Liver (tissue), 9 donors: Measurements from ENCODE around the gene TMEM8B. TPM values are rescaled to one million over a fixed set of nuclear protein-coding genes. Genes with fewer than 3 reads are reported as not detected.

Experiments used
- DNase-seq: peaks from one replicate; pipeline ENCODE4 v3.0.0-alpha.2; 2017; ENCODE audit warnings: low spot score
- H3K27ac ChIP-seq, 2 donors: one replicate each; pipeline ENCODE4 v1.7.0; 2013; ENCODE audit warnings: inconsistent platforms in 2 of 2, low read length in 2 of 2, control low read depth in 1 of 2, low read depth in 1 of 2, mild to moderate bottlenecking in 1 of 2
- H3K27me3 ChIP-seq, 4 donors: one replicate each; pipeline versions ENCODE4 v1.6.1 to v1.7.0; 2013; ENCODE audit warnings: low read length in 3 of 4, inconsistent platforms in 1 of 4, mild to moderate bottlenecking in 1 of 4, moderate library complexity in 1 of 4; ENCODE audit not compliant: control insufficient read depth in 4 of 4, insufficient read depth in 4 of 4
- H3K36me3 ChIP-seq, 4 donors: one replicate each; pipeline versions ENCODE4 v1.6.1 to v1.7.0; 2013; ENCODE audit warnings: low read length in 3 of 4, mild to moderate bottlenecking in 3 of 4, low read depth in 1 of 4, moderate library complexity in 1 of 4; ENCODE audit not compliant: control insufficient read depth in 4 of 4, insufficient read depth in 3 of 4
- H3K4me1 ChIP-seq, 4 donors: one replicate each; pipeline versions ENCODE4 v1.6.1 to v1.7.0; 2013; ENCODE audit warnings: low read length in 3 of 4, mild to moderate bottlenecking in 3 of 4, moderate library complexity in 1 of 4; ENCODE audit not compliant: control insufficient read depth in 4 of 4, insufficient read depth in 4 of 4
- H3K4me3 ChIP-seq, 3 donors: one replicate each; pipeline versions ENCODE4 v1.6.1 to v1.7.0; 2013; ENCODE audit warnings: low read length in 3 of 3, control low read depth in 1 of 3, low read depth in 1 of 3, mild to moderate bottlenecking in 1 of 3
- H3K9ac ChIP-seq, 2 donors: one replicate each; pipeline ENCODE4 v1.7.0; 2013; ENCODE audit warnings: low read length in 2 of 2, mild to moderate bottlenecking in 2 of 2, moderate library complexity in 2 of 2, control low read depth in 1 of 2, low read depth in 1 of 2
- H3K9me3 ChIP-seq, 4 donors: one replicate each; pipeline versions ENCODE4 v1.6.1 to v1.7.0; 2013; ENCODE audit warnings: low read length in 3 of 4; ENCODE audit not compliant: control insufficient read depth in 4 of 4
- FOXA1 ChIP-seq: IDR thresholded peaks from 2 replicates; pipeline ENCODE4 v1.6.1; 2016; ENCODE audit warnings: antibody characterized with exemption
- FOXA2 ChIP-seq: IDR thresholded peaks from 2 replicates; pipeline ENCODE4 v1.6.1; 2016; ENCODE audit warnings: antibody characterized with exemption
- GABPA ChIP-seq, 2 donors: IDR thresholded peaks in 1 of 2; conservative IDR thresholded peaks in 1 of 2; 2 replicates each; pipeline ENCODE4 v1.6.1; 2016; ENCODE audit warnings: antibody characterized with exemption in 2 of 2, mild to moderate bottlenecking in 1 of 2, moderate library complexity in 1 of 2
- HNF4A ChIP-seq, 2 donors: conservative IDR thresholded peaks; 2 replicates each; pipeline ENCODE4 v1.6.1; 2016; ENCODE audit warnings: antibody characterized with exemption in 2 of 2, mild to moderate bottlenecking in 2 of 2
- HNF4G ChIP-seq: IDR thresholded peaks from 2 replicates; pipeline ENCODE4 v1.6.1; 2016; ENCODE audit warnings: antibody characterized with exemption
- NR2F2 ChIP-seq: IDR thresholded peaks from 2 replicates; pipeline ENCODE4 v1.6.1; 2016; ENCODE audit warnings: antibody characterized with exemption
- RAD21 ChIP-seq, 2 donors: IDR thresholded peaks; 2 replicates each; pipeline ENCODE4 v1.6.1; 2016; ENCODE audit warnings: antibody characterized with exemption in 2 of 2, mild to moderate bottlenecking in 2 of 2
- RXRA ChIP-seq, 2 donors: IDR thresholded peaks; 2 replicates each; pipeline ENCODE4 v1.6.1; 2017 to 2018; ENCODE audit warnings: antibody characterized with exemption in 2 of 2, mild to moderate bottlenecking in 1 of 2
- SP1 ChIP-seq: IDR thresholded peaks from 2 replicates; pipeline ENCODE4 v1.6.1; 2018; ENCODE audit warnings: antibody characterized with exemption, mild to moderate bottlenecking
- TAF1 ChIP-seq: conservative IDR thresholded peaks from 2 replicates; pipeline ENCODE4 v1.6.1; 2016; ENCODE audit warnings: antibody characterized with exemption, mild to moderate bottlenecking
- YY1 ChIP-seq: IDR thresholded peaks from 2 replicates; pipeline ENCODE4 v1.6.1; 2016; ENCODE audit warnings: antibody characterized with exemption, mild to moderate bottlenecking
- WGBS: extraction: QIAGEN DNeasy Blood & Tissue Kit; methylation state at CpG from one replicate; pipeline ENCODE4 v1.1.7; 2013; 5-methylcytosine and 5-hydroxymethylcytosine counted together
- polyA plus RNA-seq, 2 donors: library from polyadenylated mRNA; stranded (reverse) in 1 of 2; unstranded in 1 of 2; fragments of 200-250 nt in 1 of 2; fragments of >200 nt in 1 of 2; fragmentation: Nextera tagmentation in 1 of 2; extraction: Ambion mirVana in 1 of 2; gene quantifications; one replicate each; pipeline versions ENCODE4 v1.2.1 to v1.2.3, GENCODE V29; 2013 to 2015
- total RNA-seq, 2 donors: library from RNA; depleted of rRNA; stranded (reverse); fragments of >200 nt; gene quantifications; one replicate each; pipeline ENCODE4 v1.2.3, GENCODE V29; 2014
- TF ChIP-seq, protein P1 (sequence below): fragments of 150-350 bp; IDR thresholded peaks from 2 replicates; pipeline ENCODE4 v1.5.1; 2017; ENCODE audit warnings: improper control_type of control experiment, low read depth, low read length; ENCODE audit not compliant: missing input control
- TF ChIP-seq, protein P2 (sequence below): IDR thresholded peaks from 2 replicates; pipeline ENCODE4 v1.6.1; 2016; ENCODE audit warnings: antibody characterized with exemption, mild to moderate bottlenecking
- TF ChIP-seq, protein P3 (sequence below): IDR thresholded peaks from 2 replicates; pipeline ENCODE4 v1.6.1; 2016; ENCODE audit warnings: antibody characterized with exemption
- TF ChIP-seq, protein P4 (sequence below): IDR thresholded peaks from 2 replicates; pipeline ENCODE4 v1.6.1; 2016; ENCODE audit warnings: antibody characterized with exemption
- TF ChIP-seq, protein P5 (sequence below): IDR thresholded peaks from 2 replicates; pipeline ENCODE4 v1.6.1; 2016; ENCODE audit warnings: antibody characterized with exemption
- donor health status: healthy.
- donor health status: healthy.
- donor health status: healthy.
- donor health status: healthy.
- donor health status: healthy.

The TMEM8B gene
- total and polyA plus RNA-seq, 4 donors = 1.1 to 5.4 (median 2.7) TPM

DNA sequence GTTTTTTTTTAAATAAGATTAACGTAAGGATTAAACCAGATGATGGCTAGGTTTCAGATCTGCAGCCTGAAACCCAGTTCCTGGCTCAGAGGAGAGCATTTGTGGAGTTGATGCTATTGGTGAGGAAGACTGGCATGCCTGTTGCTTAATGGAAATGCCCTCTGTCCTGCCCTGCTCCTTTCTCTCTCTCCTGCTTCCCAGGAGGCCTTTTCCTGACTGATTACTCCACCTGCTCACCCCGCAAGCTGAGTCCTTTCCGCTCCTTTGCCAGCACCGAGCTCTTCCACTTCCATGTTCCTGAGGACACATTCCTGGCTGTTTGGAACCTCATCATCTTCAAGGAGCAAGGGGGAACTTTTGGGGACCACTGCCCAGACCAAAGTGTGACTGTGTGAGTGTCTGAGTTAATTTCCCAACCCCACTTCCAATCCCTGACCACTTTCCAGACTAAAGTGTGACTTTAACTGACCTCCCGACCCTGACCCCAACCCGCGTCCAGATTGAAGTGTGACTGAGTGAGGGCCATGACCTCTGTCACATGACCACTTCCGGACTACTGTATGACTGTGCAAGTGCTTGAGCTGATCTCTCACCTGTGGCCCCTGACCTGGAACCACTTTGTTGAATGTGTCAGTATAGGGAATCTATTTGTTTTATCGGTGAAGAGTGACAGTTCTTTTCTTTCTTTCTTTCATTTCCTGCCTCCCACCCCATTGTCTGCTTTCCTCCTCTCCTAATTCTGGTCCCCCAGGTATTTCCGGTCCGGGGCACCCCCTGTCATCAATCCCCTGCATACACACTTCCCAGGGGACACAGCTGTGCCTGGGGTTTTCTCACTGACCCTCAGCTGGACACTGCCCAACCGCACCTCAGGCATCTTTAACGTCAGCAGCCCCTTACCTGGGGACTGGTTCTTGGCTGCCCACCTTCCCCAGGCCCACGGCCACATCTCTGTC lies 5.5 kb downstream of the TMEM8B start (continued):
- TF ChIP-seq, protein P1, sequence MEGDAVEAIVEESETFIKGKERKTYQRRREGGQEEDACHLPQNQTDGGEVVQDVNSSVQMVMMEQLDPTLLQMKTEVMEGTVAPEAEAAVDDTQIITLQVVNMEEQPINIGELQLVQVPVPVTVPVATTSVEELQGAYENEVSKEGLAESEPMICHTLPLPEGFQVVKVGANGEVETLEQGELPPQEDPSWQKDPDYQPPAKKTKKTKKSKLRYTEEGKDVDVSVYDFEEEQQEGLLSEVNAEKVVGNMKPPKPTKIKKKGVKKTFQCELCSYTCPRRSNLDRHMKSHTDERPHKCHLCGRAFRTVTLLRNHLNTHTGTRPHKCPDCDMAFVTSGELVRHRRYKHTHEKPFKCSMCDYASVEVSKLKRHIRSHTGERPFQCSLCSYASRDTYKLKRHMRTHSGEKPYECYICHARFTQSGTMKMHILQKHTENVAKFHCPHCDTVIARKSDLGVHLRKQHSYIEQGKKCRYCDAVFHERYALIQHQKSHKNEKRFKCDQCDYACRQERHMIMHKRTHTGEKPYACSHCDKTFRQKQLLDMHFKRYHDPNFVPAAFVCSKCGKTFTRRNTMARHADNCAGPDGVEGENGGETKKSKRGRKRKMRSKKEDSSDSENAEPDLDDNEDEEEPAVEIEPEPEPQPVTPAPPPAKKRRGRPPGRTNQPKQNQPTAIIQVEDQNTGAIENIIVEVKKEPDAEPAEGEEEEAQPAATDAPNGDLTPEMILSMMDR = no peak

DNA sequence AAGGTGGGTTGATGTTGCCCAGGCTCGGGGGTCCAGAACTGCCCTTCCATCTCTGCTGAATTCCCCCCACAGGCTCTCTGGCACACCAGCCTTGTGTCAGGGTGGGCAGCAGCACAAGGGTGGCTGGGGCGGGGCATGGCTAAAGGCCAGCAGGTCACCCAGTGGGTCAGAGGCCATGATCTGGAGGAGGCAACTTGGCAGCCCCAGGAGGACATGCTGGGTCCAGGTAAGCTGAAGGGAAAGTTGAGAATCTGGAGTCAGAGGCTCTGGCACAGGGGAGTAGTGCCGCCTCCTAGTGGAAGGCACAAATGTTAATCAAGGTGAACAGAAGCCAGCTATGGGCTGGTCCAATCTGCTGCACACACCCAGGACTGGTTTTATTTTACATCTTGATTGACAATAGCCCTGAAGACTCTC lies 6.2 kb downstream of the TMEM8B start:
- H3K4me1 ChIP-seq = peaks cover 16 to 30% (median 23%) of the 10 kb centered on the region in 4 donors
- WGBS = 93% methylated on average over 3 of the region's 3 CpGs
- no peak overlapping the region for H3K9ac ChIP-seq
- no peak for DNase-seq
- TF ChIP-seq RAD21 (IDR thresholded peaks at IDR 0.05) (no peak), HNF4G (no peak), YY1 (no peak), TAF1 (no peak), GABPA (IDR thresholded peaks at IDR 0.05 in 1 of 2, conservative IDR thresholded peaks at IDR 0.05 in 1 of 2) (no peak), FOXA2 (no peak), RXRA (IDR thresholded peaks at IDR 0.05) (no peak), NR2F2 (no peak), FOXA1 (no peak)
- TF ChIP-seq, protein P2, sequence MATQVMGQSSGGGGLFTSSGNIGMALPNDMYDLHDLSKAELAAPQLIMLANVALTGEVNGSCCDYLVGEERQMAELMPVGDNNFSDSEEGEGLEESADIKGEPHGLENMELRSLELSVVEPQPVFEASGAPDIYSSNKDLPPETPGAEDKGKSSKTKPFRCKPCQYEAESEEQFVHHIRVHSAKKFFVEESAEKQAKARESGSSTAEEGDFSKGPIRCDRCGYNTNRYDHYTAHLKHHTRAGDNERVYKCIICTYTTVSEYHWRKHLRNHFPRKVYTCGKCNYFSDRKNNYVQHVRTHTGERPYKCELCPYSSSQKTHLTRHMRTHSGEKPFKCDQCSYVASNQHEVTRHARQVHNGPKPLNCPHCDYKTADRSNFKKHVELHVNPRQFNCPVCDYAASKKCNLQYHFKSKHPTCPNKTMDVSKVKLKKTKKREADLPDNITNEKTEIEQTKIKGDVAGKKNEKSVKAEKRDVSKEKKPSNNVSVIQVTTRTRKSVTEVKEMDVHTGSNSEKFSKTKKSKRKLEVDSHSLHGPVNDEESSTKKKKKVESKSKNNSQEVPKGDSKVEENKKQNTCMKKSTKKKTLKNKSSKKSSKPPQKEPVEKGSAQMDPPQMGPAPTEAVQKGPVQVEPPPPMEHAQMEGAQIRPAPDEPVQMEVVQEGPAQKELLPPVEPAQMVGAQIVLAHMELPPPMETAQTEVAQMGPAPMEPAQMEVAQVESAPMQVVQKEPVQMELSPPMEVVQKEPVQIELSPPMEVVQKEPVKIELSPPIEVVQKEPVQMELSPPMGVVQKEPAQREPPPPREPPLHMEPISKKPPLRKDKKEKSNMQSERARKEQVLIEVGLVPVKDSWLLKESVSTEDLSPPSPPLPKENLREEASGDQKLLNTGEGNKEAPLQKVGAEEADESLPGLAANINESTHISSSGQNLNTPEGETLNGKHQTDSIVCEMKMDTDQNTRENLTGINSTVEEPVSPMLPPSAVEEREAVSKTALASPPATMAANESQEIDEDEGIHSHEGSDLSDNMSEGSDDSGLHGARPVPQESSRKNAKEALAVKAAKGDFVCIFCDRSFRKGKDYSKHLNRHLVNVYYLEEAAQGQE = no peak
- TF ChIP-seq, protein P3, sequence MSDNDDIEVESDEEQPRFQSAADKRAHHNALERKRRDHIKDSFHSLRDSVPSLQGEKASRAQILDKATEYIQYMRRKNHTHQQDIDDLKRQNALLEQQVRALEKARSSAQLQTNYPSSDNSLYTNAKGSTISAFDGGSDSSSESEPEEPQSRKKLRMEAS = no peak
- TF ChIP-seq, protein P4, sequence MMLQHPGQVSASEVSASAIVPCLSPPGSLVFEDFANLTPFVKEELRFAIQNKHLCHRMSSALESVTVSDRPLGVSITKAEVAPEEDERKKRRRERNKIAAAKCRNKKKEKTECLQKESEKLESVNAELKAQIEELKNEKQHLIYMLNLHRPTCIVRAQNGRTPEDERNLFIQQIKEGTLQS = no peak
- no peaks in the 10 kb centered on the region for H3K9me3 ChIP-seq
- H3K36me3 ChIP-seq = no peaks in the 10 kb centered on the region
- peak overlapping the region; percentile 55 to 59 for H3K27ac ChIP-seq
- H3K4me3 ChIP-seq = no peak overlapping the region
- H3K27me3 ChIP-seq = no peaks in the 10 kb centered on the region

DNA sequence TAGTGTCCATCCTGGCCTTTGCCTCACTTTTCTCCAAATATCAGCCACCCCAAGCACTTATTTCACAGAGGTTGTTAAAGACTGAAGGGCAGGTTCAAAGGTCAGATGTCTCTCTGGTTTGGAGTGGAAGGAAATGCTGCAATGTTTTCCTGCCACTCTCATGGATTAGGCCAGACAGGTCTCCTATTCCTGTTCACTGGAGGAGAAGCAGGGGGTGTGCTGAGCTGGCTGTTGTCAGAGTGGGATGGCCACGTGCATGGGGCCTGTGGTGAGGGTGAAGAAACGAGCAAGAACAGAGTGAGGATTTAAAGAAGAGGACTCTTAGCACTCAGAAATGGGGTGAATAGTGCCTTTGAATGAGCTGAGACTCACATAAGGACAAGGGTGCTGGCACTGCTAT lies 6.7 kb downstream of the TMEM8B start:
- no peaks in the 10 kb centered on the region for H3K36me3 ChIP-seq
- 20% methylated on average over 2 of the region's 2 CpGs for WGBS
- peaks cover 14 to 30% (median 22%) of the 10 kb centered on the region in 4 donors for H3K4me1 ChIP-seq
- DNase-seq = no peak
- no peak overlapping the region for H3K4me3 ChIP-seq
- H3K9ac ChIP-seq = no peak overlapping the region
- no peaks in the 10 kb centered on the region for H3K27me3 ChIP-seq
- peak overlapping the region; percentile 55 to 59 for H3K27ac ChIP-seq
- no peaks in the 10 kb centered on the region for H3K9me3 ChIP-seq
- TF ChIP-seq SP1 (peak; percentile 96), RAD21 (IDR thresholded peaks at IDR 0.05) (peak in 1 of 2 donors; percentile 33), HNF4G (peak; percentile 78), RXRA (IDR thresholded peaks at IDR 0.05) (peak; percentile 91 to 95), YY1 (peak; percentile 54), GABPA (IDR thresholded peaks at IDR 0.05 in 1 of 2, conservative IDR thresholded peaks at IDR 0.05 in 1 of 2) (peak in 1 of 2 donors; percentile 67), HNF4A (conservative IDR thresholded peaks at IDR 0.05) (peak; percentile 93 to 96), NR2F2 (peak; percentile 90), FOXA1 (no peak), TAF1 (no peak), FOXA2 (no peak)
- TF ChIP-seq, protein P4 = peak; percentile 55
- TF ChIP-seq, protein P3 = peak; percentile 83
- TF ChIP-seq, protein P1 = no peak
- TF ChIP-seq, protein P5, sequence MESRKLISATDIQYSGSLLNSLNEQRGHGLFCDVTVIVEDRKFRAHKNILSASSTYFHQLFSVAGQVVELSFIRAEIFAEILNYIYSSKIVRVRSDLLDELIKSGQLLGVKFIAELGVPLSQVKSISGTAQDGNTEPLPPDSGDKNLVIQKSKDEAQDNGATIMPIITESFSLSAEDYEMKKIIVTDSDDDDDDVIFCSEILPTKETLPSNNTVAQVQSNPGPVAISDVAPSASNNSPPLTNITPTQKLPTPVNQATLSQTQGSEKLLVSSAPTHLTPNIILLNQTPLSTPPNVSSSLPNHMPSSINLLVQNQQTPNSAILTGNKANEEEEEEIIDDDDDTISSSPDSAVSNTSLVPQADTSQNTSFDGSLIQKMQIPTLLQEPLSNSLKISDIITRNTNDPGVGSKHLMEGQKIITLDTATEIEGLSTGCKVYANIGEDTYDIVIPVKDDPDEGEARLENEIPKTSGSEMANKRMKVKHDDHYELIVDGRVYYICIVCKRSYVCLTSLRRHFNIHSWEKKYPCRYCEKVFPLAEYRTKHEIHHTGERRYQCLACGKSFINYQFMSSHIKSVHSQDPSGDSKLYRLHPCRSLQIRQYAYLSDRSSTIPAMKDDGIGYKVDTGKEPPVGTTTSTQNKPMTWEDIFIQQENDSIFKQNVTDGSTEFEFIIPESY = no peak
